HG03439 (cell line): ENCODE data around the gene KPNA6.

Experiments
- ATAC-seq: cut with Tn5 transposase; IDR thresholded peaks from one replicate; pipeline ENCODE4 v1.9.1; 2021; ENCODE audit warnings: mild to moderate bottlenecking, moderate library complexity; ENCODE audit not compliant: unreplicated experiment

The KPNA6 gene

DNA sequence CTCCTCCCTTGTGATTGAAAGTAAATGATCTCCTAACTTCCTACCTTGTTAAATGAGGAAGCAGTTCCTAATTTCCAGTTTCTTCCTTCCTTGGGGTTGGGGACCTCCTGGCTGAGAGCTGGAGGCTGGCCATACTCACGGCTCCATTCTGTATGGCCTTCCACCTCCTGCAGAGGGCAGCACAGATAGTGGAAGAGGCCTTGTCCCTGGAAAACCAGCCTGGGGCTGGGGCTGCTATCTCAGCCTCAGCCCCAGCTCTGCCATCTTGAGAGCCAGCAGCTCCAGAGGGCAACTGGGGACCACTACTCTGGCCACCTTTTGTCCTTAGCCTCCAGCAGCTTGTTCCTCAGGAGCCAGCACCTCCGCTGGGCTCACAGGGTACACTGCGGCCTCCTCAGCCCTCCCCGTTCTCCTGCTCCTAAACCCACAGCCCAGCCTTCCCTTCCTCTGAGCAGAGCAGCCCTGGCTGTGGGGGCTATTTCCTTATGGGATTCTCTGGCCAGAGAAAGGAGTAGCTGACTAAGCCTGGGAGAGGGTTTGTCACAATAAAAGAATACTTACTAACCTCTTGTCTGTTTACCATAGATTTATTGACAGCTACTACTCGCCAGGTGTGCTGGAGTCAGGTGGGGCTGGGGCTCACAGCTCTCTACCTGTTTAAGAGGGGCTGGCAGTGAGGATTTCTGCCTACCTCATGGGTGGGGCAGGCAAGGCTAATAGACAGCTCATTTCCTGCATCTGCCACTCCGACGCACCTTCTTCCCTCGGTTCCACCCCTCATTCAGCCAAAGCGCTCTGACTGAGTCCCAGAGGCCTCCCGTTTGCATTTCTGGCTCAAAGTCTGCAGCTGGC is 108.0 kb downstream of the KPNA6 start:
- ATAC-seq: peak; percentile 68

GRCh38 chr1:32216566-32216965 is 108.7 kb downstream of the KPNA6 start:
- no peak for ATAC-seq

DNA sequence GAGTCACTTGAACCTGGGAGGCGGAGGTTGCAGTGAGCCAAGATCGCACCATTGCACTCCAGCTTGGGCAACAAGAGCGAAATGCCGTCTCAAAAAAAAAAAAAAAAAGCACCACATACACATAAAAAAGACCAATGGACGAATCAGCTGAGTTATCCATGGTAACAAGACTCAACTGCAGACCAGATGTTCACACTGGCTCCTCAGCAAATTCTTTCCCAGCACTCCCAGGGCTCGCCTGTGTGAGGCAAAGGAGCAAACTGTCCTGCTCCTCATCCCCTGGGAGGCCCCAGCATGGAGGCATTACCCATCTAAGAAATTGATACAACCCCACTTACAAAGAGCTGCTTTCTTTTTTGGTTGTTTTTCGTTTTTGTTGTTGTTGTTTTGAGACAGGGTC is 111.2 kb downstream of the KPNA6 start:
- ATAC-seq: no peak

DNA sequence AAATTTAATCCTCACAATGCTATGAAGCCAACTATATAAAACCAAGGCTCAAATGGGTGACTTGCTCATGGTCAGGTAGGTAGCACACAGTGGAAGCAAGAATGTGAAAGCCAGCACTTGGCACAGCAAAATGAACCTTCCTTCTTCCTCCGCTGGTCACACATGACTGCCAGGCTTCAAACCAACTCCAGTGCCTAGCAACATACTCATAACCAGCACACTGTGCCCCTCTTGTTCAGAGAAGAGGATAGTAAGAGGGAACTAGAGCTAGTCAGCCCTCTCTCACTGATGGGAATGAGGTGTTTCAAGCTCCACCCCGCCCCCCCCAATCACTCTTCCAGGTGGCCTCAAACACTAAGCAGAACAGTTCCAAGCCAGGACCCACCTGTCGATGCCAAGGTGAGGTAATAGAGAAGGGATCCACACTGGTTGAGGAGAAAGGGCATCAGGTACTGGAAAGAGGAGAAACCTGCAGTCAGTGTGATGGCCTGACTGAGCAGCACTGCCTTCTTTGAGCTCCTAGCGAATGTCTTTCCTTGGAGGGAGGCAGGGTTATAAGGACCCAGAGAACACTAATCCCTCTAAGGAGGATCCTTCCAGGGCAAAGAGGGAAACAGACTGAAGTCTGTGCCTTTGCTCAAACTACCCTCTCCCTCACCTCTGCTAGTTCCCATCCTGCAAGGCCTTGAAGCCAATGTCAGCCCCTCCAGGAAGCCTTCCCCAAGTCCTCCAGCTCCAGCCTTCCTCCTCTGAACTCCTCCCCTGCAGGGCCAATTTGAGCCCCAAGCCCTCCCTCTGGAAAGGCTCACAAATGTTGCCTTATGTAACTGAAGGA is 113.1 kb downstream of the KPNA6 start:
- ATAC-seq: no peak

GRCh38 chr1:32221581-32221979 is 113.7 kb downstream of the KPNA6 start:
- ATAC-seq: no peak

GRCh38 chr1:32221980-32222755 is 114.3 kb downstream of the KPNA6 start, which contains the start of the genes EIF3I and TMEM234:
TSS of gene EIF3I (plus strand) at chr1:32222407. CDS start at chr1:32222442, 35 bp downstream.
TSS of gene TMEM234 (minus strand) at chr1:32222353. CDS start at chr1:32222322, 31 bp downstream.
- ATAC-seq: peak; percentile 89

DNA sequence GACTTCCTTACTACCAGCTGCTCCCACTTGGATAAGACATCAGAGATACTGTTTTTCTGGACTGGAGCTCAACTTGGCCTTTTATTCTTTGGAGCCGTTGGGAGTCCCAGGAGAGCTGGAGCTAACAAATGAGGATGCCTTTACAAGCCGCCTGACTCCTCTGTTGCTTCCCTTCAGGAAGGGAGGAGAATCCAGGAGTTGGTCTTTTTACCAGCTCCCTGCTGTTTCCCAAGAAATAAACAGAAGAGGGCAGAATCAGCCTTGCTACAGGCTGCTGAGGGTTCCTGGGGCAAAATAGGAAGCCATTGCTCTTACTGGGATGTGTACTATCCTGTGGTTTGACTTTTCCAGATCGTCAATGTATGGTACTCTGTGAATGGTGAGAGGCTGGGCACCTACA is 115.8 kb downstream of the KPNA6 start:
- ATAC-seq: no peak

GRCh38 chr1:32224285-32224684 is 116.4 kb downstream of the KPNA6 start:
- no peak for ATAC-seq
